Daoy (cell line): ENCODE measurements around the gene ARHGEF28. TPM values are rescaled to one million over a fixed set of nuclear protein-coding genes. Genes with fewer than 3 reads are reported as not detected.
A peak's percentile ranks its signal among the peaks of the same experiment; 100 is the strongest.

Experiments used
- DNase-seq: peaks from one replicate; pipeline ENCODE4 v3.0.0-alpha.2; 2015; ENCODE audit warnings: low read depth
- total RNA-seq: library from RNA; depleted of rRNA; stranded (reverse); fragments of >200 nt; shearing (Covaris generic); gene quantifications from 2 replicates; pipeline ENCODE4 v1.2.3, GENCODE V29; 2014

ARHGEF28 gene
- total RNA-seq, 1 experiment from 2014 or later = 3.9 TPM

DNA sequence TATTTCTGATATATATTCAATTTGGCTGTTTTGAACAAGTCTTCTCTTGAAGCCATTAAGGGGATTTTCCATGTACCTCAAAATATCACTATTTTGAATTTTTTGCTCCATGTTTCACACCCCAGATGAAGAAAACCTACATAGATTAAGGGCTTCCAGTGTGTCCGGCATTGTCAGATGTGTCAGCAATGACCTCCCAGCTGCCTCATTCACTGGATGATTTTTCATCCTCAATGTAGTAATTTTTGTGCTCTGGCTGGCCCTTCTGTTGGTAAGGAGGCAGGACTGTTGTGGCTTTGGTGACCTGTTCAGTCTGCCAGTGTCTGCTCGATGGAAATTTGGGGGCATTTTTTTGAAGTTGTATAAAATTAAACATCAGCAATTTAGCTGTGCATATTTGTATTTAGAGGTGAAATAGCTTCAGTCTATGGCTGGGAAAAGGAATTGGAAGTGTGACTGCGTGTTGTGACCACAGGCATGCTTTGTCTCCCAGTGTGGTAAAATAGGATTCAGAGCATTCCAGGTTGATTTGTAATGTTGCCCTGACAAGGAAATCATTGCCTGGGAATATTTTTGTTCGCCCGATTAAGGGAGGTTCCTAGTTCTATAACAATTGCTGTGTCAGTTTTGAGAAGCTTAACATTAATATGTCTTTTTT is 312.4 kb downstream of the ARHGEF28 start:
- peak; percentile 95 for DNase-seq

DNA sequence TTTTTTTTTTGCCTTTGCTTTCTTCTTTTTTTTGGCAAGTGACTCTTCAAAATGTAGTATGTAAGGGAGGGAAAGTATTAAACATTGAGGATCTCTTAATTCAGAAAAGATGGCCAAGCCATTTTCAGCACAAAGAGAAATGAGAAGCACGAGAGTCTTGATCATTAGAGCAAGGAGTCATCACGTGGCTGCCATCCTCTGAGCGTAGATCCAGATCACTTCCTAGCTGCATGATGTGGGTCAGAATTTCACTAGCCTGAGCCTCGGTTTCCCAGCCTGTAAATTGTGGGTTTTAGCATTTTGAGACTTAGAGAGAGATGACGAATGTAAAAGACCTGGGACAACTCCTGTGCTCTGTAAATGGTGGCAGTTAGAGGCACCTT is 312.9 kb downstream of the ARHGEF28 start:
- peak; percentile 55 for DNase-seq

GRCh38 chr5:73939557-73939956 is 313.6 kb downstream of the ARHGEF28 start:
- no peak for DNase-seq

DNA sequence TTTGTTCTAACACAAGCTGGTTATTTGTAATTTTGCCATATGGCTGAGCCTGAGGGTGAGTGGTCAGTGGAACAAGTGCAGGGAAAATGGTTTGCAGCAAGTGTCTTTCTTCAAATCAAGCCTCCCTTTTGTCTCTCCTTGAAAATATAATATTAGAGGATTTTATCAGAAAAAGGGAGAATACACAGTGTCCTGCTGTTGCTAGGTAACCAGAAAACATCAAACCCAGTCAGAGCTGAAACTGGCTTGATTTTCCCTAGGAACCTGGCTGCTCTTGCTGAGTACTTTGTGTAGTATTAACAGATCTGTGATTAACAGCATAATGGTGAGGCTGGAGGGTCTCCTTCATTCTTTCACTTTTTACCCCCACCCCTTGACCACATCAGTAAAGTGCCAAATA is 314.0 kb downstream of the ARHGEF28 start:
- no peak for DNase-seq

- DNase-seq = no peak
Observed at GRCh38 chr5:73940801-73941200, 314.8 kb downstream of the ARHGEF28 start.

DNA sequence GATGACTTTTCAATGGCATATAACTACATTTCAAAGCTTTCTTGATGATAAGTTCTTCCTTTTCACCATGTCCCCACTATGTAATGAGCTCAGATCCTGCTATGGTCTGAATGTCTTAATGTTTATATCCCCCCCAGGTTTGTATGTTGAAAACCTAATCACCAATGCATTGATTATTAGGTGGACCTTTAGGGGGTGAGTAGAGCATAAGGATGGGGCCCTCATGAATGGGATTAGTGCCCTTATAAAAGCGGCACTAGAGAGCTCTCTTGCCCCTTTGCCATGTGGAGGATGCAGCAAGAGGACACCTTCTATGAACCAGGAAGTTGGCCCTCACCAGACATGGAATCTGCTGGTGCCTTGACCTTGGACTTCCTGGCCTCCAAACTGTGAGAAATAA is 316.8 kb downstream of the ARHGEF28 start:
- DNase-seq = no peak

DNA sequence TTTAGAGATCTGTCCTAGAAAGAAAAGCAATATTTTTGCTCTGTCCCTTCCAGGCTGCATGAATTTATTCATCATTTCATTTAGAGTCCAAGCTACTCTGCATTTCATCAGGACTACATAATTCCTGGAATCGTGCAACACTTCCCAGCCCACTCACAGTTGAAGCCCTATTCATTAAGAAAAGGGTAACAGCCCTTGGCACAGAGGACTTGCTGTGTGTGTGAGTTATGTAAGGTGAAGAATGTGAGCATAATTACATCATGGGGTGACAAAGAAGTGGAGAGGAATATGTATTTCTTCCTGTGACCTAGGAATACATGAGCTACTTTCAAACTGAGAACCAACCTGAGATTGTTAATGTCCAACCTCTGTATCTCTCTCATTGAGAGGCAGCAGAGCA is 317.4 kb downstream of the ARHGEF28 start:
- no peak for DNase-seq

- no peak for DNase-seq
Observed at GRCh38 chr5:73944581-73944980, 318.6 kb downstream of the ARHGEF28 start.

DNA sequence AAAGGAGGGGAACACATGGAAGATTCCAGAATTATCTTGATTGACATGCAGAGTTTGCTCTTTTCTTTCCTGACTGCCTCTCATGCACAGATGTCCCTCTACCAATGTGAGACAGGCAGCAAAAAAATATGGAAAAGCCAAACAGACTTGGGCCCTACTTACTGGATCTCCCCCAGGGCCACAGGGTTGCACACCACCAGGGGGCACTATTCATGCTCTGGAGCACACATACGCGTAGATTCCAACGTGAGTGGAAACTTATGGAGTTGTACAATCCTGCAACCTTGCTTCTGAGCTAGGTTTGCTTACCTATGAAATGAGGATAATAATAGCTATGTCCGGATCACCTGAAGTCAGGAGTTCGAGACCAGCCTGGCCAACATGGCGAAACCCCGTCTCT is 319.5 kb downstream of the ARHGEF28 start:
- DNase-seq = no peak

DNA sequence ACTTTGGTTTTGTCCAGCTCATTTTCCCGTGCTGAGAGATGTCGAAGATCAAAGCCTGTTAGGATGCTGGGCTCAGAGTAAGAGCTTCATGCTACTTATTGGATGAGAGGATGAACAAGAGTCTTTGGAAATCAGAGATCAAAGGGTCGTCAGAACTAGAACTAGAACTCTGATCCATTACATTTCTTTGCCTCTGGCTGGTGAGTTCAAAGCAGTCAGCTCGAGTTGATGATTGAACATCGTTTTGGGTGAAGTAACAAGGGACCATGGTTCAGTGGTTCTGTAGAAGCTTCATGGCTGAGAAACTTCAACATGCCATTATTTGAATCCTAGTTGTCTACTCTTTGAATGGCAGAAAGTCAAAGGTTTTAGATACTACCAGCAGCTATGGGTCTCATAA is 320.3 kb downstream of the ARHGEF28 start:
- DNase-seq = no peak

DNA sequence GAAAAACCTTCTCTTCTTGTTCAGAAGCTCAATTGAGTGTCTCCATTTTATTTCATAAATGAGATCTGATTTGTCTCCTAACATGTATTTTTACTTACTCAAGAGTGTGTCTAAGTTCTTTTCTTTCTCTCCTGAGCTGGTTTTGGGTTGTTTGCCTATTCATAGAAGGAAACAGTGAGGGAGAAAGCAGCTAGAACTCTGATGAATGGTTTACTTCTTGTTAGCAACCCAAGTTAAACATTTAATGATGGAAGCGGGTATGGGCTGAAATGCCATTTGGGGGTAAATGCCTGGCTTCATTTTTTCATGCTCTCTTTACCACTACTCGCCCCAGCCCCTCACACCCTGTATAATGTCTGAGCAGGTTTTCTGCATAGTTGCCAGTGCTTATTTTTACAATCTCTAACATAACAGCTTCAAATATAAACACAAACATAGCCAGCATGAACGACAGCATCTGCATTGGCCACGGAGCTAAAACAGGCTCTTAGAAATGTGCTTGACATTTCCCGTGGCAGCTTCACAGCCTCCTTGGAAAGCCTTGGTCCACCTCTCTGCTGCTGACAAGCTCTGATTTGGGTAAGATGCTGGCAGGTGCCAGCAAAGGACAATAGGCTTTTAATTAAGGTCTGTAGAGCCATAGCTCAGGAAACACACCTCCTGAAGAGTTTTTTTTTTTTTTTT is 321.1 kb downstream of the ARHGEF28 start:
- no peak for DNase-seq

GRCh38 chr5:73947906-73948640 is 322.1 kb downstream of the ARHGEF28 start:
- DNase-seq = no peak

DNA sequence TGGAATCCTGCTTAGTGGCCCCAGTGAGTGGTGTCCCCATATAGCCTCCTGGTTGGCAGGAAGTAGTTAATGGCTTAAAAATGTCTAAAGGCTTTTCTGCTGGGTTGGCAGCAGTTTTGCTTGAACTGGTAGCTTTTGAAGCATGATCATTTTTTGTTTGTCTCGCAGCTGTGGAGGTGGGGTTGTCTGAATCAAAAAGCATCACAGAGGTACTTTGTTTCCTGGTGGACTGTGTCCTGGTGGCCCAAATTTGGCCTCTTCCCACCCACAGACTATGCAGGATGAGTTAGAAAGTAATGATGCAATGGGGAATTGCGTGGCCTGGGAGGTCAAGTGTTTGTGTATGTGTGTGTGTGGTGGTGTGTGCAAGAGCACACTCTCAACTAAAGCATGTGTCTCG is 322.7 kb downstream of the ARHGEF28 start:
- no peak for DNase-seq

GRCh38 chr5:73950441-73950873 is 324.5 kb downstream of the ARHGEF28 start:
- DNase-seq = peak; percentile 54

- no peak for DNase-seq
Observed at GRCh38 chr5:73950912-73951430, 325.0 kb downstream of the ARHGEF28 start.

DNA sequence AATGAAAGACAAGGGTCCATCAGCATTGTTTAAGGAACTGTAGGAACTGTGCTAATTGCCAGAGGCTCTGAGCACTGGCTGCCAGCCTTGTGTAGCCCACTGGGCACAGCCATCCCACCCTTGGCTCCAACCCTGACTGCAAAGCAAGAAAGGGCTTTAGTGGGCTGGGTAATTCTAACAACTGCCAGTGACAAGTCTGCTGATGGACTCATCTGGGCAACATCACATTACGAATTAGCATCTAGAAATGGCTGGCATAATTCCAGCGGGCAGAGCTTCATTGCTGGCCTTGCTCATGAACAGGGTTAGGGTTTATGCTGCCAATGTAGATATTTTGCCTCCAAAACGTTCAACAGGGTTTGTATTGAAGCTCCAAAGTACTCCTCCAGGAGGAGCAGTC is 326.9 kb downstream of the ARHGEF28 start:
- no peak for DNase-seq

DNA sequence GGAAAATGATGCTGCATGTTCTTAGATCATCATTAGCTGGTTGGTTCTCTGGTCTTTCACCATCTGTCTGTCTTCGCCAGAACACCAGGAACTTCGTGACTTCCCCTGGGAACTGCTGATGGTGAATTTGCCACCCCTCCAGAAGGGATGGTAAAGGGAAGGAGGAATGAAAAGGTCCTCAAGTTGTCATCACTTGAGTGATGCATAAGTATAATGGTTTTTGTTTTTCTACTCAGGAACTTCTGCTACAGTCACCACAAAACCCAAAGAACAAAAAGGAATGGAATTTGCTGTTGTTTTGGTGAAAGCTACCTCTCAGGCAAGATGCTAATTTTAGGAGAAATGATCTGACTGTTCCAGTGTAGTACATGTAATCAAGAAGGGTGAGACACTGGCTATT is 328.4 kb downstream of the ARHGEF28 start:
- no peak for DNase-seq

- no peak for DNase-seq
Observed at GRCh38 chr5:73955271-73955846, 329.4 kb downstream of the ARHGEF28 start.

DNA sequence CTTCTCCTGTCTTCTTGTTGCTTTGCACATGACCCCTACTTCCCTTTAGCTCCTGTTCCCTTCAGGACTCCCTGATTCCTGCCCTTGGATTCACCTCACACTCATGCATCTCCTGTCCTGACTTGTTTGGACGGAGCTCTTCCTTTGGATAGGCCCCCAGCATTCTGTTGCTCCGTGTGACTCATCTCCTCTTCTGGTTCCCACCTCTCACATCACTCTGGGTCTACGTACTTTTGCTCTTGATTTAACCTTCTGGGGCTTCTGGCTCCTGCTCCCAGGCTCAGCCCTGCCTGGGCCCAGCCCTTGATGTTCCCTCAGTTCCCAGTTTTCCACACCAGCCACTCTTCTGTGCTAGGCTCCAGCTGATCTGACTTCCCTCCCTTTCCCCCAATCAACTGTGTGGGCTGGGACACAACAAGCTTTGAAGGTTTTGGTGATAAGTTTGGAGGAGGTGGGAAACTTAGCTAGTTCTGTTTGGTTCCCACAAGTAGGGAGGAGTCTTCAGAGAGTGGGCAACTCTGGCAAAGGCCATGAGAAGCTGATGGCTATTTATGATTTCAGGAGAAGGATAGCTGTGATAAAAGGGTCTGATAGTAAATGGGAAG is 331.5 kb downstream of the ARHGEF28 start:
- no peak for DNase-seq

DNA sequence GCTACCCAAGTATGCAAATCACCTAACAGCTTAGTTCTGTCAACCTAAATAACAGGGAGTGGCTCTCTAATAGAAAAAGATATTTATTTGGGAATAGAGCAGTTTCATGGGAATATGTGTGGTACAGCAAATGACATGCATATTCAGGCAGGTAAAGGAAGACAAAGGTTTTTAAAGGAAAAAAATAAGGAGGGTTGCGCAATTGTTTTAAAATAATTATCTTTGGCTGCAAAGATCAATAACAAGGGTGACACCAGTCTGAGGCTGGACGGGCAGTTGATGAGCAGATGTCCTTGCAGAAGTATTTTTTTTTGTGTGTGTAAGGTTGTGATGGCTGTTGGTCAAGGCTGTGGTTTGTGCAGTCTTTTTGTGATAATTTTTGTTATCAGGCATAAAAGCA is 332.0 kb downstream of the ARHGEF28 start:
- no peak for DNase-seq

DNA sequence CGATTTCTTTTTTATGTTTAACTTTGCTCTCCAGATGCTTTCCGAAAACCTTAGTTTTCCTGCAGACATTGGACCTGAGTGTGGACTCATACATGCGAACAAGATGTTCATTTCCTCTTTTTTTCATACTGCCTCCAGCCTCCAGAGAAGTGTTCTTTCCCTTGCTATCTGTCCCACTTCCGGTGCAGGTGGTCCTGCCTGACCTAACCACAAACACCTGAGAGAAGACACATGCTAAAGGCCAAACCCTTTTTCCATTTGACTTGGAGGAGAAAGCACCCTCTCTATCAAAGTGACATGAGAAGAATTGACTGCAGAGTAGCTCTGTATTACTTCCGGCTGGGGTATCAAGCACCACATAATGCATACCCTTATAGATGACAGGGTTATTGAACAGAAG is 334.0 kb downstream of the ARHGEF28 start:
- no peak for DNase-seq

DNA sequence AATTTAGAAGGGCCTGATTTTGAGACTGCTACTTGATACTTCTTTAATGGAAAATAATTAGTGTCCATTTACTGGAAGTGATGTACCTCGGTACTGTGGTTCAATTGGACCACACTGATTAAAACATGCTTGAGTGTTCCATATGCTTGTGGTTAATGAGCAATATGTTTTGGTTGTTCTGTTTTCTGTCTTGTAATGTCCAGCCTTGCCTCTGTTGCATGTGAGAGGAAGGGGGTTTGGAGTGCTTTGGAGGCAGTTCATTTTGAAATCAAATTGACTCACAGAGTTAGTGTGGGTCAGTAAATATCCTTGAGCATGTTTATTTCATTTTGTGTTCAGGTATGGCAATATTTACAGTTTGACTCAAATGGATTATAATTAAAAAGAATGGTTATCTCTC is 334.4 kb downstream of the ARHGEF28 start:
- no peak for DNase-seq
